RWPE1 (cell line): Measurements from ENCODE around the gene DOK6.

Experiments
- CTCF ChIA-PET: fragments of 350-600 bp; sonication (Branson Sonifier 250); formaldehyde crosslinking; extraction: SDS; loops from one replicate; lab custom pipeline; 2021; lab: Yijun Ruan, JAX
- POLR2A ChIA-PET: fragments of 400-600 bp; formaldehyde crosslinking; extraction: SDS; loops from one replicate; lab custom pipeline; 2020; ENCODE audit warnings: antibody characterized with exemption; ENCODE audit not compliant: low non-redundant PET; lab: Yijun Ruan, JAX
- DNase-seq: peaks from one replicate; pipeline ENCODE4 v3.0.0; 2012; ENCODE audit warnings: low spot score
- H3K27ac ChIP-seq: fragments of 450-650 bp; 2 replicates; pipeline ENCODE4 v1.5.1; 2017
- CTCF ChIP-seq: fragments of 450-650 bp; conservative IDR thresholded peaks from 2 replicates; pipeline ENCODE4 v1.5.1; 2017; ENCODE audit warnings: low read depth, mild to moderate bottlenecking

Gene DOK6

GRCh38 chr18:69628774-69629359 lies 228.2 kb downstream of the DOK6 start:
- H3K27ac ChIP-seq = no peak overlapping the region
- POLR2A ChIA-PET = no interaction called here
- no peak for TF ChIP-seq CTCF
- DNase-seq = no peak
- CTCF ChIA-PET = no interaction called here

GRCh38 chr18:69631281-69631680 lies 230.6 kb downstream of the DOK6 start:
- ChIA-PET POLR2A (no interaction called here), CTCF (no interaction called here)
- no peak overlapping the region for H3K27ac ChIP-seq
- no peak for DNase-seq
- TF ChIP-seq CTCF = no peak

- DNase-seq = no peak
- POLR2A ChIA-PET = no interaction called here
- CTCF ChIA-PET = no interaction called here
- TF ChIP-seq CTCF = no peak
- H3K27ac ChIP-seq = no peak overlapping the region
Measured at GRCh38 chr18:69635482-69635881, 234.8 kb downstream of the DOK6 start.

- ChIA-PET POLR2A (no interaction called here), CTCF (no interaction called here)
- no peak for DNase-seq
- TF ChIP-seq CTCF = no peak
- no peak overlapping the region for H3K27ac ChIP-seq
Measured at GRCh38 chr18:69636529-69637301, 236.0 kb downstream of the DOK6 start.

GRCh38 chr18:69638056-69638455 lies 237.4 kb downstream of the DOK6 start:
- no peak for DNase-seq
- no peak overlapping the region for H3K27ac ChIP-seq
- ChIA-PET CTCF (no interaction called here), POLR2A (no interaction called here)
- no peak for TF ChIP-seq CTCF

- no peak overlapping the region for H3K27ac ChIP-seq
- no peak for DNase-seq
- TF ChIP-seq CTCF = no peak
- POLR2A ChIA-PET = no interaction called here
- CTCF ChIA-PET = no interaction called here
Measured at GRCh38 chr18:69647702-69648101, 247.0 kb downstream of the DOK6 start.
